Endometrial microvascular endothelial cells (primary cell): Measurements from ENCODE around the gene SNRPA1. TPM values are rescaled to one million over a fixed set of nuclear protein-coding genes. Genes with fewer than 3 reads are reported as not detected.

Source experiments
- total RNA-seq: library from RNA; depleted of rRNA; stranded (reverse); fragments of >200 nt; gene quantifications from one replicate; pipeline ENCODE4 v1.2.3, GENCODE V29; 2015; ENCODE audit errors: inconsistent ontology term

The SNRPA1 gene
- total RNA-seq, 1 donor from 2014 or later: 59.7 TPM

Other genes with a start within 250 kb of the SNRPA1 start
- gene CHSY1, start 43.2 kb downstream of the SNRPA1 start, total RNA-seq: 35.7 TPM
- gene SELENOS, start 17.8 kb downstream of the SNRPA1 start, total RNA-seq: 44.6 TPM
- gene PCSK6, start 194.5 kb upstream of the SNRPA1 start, total RNA-seq: not detected